GM19452 (cell line): ENCODE results near the gene ATG10.
"Not testable (repeated sequence)": the region's sequence is repeated elsewhere in the genome, so short reads cannot be mapped to it uniquely, and the experiment has no call there.

ENCODE experiments used
- ATAC-seq: cut with Tn5 transposase; IDR thresholded peaks from one replicate; pipeline ENCODE4 v1.9.1; 2021; ENCODE audit not compliant: unreplicated experiment

ATG10 gene

DNA sequence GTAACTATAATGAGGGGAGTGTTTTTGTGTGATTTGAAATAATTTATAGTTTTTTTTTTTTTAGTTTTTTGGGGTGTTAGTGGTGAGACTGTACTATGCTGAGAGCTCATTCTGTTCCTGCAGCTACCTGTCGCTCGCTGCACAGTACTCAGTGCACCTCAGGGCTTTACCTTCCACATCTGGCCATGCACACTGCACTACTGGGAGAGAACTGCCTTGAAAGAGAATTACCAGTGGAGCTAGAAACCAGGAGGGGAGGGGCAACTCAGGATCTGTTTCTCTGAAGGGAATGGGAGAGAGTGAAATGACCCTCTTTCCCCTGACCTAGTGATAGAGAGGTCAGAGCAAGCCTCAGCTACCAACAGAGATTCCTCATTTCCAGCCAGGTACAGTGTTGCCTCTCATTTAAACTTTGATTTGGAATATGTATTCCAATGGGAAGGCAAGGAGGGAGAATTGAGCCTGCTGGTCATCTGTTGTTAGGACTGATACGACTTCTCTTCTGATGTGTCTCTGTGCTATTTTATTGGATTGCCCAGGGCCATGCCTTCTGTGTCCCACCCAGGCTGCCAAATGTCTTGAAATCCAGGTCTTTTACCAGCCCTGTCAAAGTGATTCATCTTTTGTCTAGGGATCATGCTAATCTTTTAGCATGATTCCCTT lies 8.9 kb downstream of the ATG10 start:
- no peak for ATAC-seq

DNA sequence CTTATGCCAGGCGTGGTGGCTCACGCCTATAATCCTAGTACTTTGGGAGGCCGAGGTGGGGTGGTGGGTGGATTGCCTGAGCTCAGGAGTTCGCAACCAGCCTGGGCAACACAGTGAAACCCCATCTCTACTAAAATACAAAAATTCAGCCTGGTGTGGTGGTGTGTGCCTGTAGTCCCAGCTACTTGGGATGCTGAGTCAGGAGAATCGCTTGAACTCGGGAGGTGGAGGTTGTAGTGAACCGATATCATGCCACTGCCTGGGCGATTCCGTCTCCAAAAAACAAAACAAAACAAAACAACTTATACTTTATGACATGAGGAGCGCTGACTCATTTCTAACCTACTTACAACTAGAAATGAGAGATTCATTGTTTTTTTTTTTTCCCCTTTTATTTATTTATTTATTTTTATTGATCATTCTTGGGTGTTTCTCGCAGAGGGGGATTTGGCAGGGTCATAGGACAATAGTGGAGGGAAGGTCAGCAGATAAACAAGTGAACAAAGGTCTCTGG lies 10.4 kb downstream of the ATG10 start:
- ATAC-seq, result not testable (repeated sequence)

DNA sequence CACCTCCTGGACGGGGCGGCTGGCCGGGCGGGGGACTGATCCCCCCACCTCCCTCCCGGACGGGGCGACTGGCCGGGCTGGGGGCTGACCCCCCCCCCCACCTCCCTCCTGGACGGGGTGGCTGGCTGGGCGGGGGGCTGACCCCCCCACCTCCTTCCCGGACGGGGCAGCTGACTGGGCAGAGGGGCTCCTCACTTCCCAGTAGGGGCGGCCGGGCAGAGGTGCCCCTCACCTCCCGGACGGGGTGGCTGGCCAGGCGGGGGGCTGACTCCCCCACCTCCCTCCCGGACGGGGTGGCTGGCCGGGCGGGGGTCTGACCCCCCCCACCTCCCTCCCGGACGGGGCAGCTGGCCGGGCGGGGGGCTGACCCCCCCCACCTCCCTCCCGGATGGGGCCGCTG lies 11.3 kb downstream of the ATG10 start:
- ATAC-seq, result not testable (repeated sequence)

DNA sequence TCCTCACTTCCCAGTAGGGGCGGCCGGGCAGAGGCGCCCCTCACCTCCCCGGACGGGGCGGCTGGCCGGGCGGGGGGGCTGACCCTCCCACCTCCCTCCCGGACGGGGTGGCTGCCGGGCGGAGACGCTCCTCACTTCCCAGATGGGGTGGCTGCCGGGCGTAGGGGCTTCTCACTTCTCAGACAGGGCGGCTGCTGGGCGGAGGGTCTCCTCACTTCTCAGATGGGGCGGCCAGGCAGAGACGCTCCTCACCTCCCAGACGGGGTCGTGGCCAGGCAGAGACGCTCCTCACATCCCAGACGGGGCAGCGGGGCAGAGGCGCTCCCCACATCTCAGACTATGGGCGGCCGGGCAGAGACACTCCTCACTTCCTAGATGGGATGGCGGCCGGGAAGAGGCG lies 11.7 kb downstream of the ATG10 start:
- ATAC-seq, result not testable (repeated sequence)

DNA sequence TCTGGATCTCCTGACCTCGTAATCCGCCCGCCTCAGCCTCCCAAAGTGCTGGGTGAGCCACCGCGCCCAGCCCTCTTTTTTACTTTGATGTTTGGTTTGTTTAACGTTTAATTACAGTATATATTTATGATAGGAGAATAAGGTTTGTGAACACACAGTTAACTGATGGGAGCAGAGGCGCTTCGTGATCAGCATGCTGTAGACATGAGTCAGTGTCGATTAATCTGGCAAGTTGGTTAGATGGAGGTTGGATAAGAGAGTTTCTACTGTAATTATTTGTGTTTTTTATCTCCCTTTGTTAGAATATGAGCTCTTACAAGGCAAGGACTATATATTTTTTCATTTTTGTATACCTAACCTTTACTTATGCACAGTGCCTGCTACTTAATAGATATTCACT lies 14.3 kb downstream of the ATG10 start:
- no peak for ATAC-seq

DNA sequence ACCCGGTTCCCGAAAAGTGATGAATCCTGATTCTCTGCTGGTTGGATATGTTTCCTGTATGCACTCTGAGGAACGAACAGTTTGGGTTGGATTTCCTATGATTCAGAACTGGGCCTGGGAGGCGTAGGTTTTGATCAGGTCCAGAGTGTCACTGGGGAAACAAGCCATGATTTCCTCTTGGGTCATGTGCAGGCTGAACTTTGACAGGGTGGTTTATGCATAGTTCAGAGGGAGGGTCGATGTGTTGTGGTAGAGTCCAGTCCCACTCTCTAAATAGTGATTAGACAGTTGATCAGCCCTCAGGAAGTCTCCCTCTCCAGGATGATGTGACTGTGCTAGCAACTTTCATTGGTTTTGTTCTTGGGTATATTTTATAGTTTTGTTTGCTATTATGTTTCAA lies 17.4 kb downstream of the ATG10 start:
- no peak for ATAC-seq

DNA sequence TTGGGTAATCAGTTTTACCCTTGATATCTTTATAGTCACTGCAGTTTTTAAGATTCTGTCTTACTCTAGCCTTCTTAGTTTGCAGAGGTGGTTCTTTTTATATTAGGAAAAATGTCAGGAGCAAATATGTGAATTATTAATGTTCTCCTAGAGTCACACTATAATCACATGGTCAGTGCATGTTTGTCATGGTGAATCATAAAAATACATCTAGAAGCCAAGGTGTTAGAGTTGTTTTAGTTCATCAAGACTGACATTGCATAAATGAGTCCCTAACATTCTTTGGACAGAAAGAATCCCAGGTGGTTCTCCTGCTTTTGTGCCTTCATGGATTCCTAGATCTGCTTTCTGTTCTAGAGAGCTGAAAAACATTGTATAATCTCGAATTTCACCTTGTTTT lies 22.9 kb downstream of the ATG10 start:
- no peak for ATAC-seq

DNA sequence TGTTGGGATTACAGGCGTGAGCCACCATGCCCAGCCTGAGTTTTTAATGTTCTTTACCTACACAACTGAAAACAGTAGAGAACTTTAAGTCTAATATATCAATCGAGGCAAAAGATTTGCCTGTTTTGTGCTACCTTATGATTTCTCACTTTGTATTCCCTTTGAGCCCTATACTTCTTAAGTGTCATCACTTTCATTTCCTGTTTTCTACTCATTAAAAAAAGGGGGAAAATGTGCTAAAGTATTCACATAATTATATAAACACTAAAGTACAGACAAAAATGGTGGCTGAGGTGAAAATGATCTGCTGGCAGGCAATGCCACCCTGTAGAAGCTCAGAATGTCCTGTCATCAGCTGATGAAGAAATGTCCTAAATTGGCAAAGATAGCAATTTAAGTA lies 23.6 kb downstream of the ATG10 start:
- no peak for ATAC-seq

DNA sequence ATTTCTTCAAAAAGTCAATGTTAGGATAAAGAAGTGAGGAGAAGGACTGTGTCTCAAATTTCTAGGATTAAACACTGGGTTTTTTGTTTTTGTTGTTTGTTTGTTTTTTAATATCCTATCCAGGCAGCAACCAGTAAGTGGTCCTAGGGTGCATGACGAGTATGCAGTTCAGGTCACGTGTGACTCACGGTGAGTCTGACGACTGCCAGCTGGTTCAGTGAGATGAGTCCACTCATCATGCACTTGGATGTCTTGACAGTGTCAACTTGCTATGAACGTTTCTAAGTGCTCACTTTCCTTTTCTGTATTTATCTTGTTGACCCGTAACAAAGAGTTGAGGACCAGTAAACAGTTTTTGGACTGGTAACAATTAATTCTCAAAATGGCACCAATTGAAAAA lies 32.7 kb downstream of the ATG10 start:
- no peak for ATAC-seq

DNA sequence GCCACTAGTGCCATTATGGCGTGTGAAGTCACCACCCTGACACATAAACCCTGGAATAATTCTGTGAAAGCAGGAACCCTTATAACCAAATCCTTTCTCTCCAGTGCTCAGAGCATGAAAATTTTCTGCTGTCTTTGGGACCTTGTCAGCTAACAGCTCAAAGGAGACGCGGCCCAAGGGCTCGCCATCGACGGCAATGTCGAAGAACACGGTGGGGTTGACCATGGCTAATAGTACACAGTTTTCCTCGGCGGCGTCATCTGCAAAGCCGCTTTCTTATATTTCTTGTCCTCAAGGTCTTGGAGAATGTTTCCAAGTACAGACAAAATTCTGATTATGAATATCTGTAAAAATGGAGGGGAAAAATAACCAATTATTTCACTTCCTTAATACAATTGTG lies 38.0 kb downstream of the ATG10 start:
- not testable (repeated sequence) for ATAC-seq

DNA sequence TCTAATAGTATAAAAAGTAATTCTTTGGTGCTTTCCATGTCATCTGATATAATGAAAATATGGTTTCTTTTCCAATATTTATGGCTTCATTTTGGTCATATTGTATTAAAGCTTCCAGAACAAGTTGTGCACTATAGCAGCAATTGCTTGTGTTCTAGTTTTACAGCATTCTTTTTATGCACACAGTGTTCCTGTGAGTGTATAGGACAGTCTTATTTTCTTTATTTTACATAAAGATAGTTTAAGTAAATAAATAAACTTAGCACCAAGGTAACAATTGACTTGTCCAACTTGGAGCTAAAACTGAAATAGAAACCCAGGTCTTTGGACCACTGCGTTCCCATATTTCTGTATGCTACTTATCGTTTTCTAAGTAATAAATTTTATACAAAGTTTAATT lies 38.9 kb downstream of the ATG10 start:
- ATAC-seq, result no peak

DNA sequence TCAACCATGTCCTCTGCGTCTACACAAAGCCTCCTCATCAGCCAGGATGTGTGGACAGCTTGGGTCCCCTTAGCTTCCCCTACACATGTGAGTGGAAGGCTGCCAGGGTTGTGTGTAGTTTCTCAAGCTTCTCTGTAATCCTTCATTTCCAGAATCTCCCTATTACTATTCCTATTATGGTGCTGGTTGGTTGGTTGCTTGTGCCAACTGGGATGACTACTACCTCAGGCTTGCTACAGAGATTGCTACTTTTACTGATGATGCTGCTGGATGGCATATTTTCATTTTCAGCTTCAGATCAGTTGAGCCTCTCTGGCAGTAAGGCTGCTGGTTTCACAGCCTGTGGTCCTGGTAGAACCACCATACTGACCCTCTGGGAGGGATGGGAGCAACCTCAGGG lies 39.9 kb downstream of the ATG10 start:
- no peak for ATAC-seq

DNA sequence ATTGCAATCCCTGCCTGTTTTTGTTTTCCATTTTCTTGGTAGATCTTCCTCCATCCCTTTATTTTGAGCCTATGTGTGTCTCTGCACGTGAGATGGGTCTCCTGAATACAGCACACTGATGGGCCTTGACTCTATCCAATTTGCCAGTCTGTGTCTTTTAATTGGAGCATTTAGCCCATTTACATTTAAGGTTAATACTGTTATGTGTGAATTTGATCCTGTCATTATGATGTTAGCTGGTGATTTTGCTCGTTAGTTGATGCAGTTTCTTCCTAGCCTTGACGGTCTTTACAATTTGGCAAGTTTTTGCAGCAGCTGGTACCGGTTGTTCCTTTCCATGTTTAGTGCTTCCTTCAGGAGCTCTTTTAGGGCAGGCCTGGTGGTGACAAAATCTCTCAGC lies 42.8 kb downstream of the ATG10 start:
- not testable (repeated sequence) for ATAC-seq

DNA sequence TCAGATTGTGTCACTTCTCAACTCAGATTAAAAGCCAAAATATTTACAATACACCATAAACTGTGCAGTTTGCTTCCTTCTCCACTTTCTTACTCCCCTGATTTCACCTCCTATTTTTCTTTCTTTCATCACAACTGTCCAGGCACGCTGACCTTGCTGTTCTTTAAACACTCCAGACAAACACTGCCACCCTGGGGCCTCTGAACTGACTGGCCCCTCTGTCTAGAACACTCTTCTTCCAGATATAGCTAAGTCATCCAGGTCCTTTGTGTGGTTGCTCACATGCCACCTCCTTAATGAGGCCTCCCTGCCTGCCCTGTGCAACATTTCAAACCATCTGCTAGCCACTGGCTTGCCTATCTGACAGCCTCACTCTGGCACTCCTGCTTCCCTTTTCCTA lies 46.6 kb downstream of the ATG10 start:
- no peak for ATAC-seq

DNA sequence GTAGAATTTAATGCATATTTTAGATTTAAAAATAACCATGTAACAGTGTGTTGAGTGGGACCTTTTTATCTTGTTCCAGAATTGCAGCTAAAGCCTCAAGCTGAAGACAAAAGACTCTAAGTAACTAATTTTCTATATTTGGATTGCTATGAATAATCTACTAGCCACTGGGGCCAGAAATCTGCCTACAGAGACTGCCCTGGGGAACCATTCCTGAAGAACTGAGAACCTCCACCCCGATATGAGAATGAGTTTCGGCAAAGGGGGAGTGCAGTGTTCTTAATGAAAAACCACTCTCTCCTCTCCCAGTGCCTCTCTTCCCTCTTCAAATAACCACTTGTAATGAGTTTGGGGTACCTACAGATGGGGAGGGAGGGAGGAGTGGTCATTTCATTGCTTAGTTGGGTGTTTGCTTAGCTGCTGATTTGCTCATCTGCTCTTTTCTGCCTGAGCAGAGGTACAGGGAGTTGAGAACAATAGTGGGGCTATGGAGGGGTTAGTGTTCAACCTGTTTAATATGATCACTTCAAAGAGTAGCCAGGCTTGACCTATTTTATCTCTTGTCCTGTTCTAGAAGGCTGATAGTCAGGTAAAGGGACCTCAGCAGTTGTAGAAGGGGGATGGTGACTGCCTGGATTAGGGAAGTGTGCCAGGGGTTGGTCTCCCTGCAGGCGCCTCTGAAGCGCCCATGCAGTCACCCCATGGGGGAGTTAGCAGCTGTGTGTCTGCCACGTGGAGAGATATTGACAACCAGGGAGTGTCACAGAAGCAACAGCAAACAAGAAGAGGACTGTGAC lies 47.7 kb downstream of the ATG10 start:
- ATAC-seq, result no peak

DNA sequence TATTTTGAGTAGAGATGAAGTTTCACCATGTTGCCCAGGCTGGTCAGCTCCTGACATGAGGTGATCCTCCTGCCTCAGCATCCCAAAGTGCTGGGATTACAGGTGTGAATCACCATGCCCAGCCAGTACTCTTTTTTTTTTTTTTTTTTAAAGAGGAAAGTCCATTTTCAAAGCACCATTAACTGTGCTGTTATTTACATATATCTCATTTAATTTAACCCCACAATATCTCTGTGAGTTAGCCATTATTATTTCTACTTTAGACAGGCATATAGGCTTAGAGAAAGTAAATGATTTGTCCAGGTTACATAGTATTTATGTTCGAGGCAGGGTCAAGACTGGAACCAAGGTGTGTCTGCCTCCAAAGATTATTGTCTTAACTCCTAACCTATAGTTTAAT lies 50.7 kb downstream of the ATG10 start:
- no peak for ATAC-seq

DNA sequence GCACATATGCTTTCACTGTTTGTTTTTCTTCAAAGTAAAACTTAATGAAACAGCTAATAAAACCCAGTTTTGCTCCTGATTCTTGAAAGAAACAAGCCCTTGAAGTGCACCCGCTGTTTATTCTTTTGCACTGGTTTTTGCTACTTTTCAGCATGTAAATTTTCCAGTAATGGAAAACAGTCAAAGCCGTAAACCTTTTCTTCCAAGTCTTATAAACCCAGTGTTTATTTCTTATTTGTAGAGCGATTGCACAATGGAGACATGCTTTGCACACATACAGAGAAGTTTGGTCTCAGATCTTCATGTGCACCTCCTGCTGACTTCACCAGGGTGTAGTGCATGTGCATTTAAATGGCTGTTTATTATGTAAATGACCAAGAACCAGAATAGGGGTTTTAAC lies 51.8 kb downstream of the ATG10 start:
- ATAC-seq, result no peak

DNA sequence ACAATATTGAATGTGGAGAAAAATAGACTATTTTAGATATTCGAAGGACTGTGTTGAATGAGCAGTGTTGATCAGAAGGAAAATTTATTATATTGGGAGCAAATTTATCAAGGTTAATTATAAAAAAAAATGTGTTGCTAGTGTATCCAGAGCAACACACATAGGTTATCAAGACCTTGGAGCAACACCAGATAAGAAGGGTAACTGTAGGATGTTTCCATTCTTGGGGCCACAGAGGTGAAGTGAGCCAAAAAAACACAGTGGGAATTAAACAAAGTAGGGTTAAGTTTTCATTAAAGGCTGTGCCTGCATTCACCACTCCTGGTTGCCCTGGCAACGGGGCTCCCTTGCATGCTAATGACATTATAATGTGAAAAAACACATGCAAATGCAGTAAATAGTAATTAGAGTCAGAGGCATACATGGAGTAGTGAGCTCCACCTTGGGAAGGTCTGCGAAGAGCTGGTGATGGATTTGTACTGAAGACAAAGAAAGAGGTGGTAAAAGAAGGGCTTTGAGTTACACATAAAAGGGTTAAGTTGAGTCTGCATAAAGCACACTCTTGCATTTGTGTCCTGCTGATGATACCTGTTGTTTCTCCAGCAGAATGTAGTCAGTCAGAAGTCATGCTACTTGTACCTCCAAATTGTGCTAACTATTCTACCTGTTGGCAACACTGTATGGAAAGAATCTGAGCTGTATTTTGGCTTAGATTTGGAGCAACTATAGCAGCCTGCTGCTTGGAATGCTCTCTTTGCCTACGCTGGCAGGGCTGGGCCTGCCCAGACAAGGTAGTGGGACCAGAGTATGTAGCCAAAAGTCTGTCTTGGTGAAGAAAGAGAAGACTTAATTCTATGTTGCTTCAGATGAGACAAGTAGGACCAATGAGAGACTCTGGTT lies 59.6 kb downstream of the ATG10 start:
- no peak for ATAC-seq

DNA sequence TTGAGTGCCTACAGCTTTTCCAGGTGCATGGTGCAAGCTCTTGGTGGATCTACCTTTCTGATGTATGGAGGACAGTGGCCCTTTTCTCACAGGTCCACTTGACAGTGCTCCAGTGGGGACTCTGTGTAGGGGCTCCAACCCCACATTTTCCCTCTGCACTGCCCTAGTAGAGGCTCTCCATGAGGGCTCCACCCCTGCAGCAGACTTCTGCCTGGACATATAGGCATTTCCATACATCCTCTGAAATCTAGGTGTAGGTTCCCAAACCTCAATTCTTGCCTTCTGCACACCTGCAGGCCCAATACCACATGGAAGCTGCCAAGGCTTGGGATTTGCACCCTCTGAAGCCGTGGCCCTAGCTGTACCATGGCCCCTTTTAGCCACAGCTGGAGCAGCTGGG lies 71.1 kb downstream of the ATG10 start:
- ATAC-seq, result not testable (repeated sequence)

DNA sequence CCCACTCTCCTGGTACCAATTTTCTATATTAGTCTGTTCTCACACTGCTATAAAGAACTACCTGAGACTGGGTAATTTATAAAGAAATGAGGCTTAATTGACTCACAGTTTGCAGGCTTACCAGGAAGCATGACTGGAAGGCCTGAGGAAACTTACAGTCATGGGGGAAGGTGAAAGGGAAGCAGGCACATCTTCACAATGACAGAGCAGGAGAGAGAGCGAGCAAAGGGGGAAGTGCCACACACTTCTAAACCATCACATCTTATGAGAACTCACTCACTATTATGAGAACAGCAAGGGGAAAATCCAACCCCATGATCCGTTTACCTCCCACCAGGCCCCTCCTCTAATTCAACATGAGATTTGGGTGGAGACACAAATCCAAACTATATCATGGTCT lies 72.2 kb downstream of the ATG10 start:
- no peak for ATAC-seq

DNA sequence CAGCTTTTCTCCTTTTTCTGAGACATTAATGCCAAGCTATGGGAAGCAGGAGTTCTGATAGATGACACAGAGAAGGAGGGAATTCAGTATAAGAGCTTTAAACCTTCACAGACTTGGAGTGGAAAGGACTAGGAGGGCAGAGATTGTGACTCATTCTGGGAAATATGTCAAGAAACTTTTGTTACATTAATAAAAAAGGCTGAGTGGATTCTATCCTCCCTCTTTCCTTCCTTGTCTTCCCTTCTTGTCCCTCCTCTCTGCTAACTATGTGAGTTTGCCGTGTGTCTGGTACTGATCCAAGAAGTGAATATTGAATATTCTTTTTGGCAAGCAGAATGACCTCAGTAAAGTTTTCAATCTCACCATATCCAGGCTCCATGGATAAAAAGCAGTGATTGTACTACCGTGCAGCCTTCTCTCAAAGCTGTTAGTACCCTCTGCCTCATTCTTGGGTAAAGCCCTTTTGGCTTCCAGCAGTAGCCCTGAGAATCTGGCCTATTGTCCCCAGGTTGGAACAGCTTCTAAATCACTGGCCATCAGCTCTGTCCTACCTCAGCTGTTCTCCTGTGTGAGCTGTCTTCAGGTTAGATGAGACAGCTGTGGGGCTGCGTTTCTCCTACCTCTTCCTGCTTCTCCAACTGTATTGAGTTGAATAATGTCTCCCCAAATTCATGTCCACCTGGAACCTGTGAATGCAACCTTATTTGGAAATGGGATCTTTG lies 73.9 kb downstream of the ATG10 start:
- no peak for ATAC-seq
